ENCODE results near the gene MND1.

GRCh38 chr4:153341575-153342090 lies 2.9 kb upstream of the MND1 start:
- TF ChIP-seq CTCF (IDR thresholded peaks at IDR 0.05) = no peak
- TF ChIP-seq POLR2A (IDR thresholded peaks at IDR 0.05) = no peak
